GM12872 (cell line): ENCODE data around the gene EML2.
A peak's percentile ranks its signal among the peaks of the same experiment; 100 is the strongest.

ENCODE experiments used
- CTCF ChIP-seq: IDR thresholded peaks from 3 replicates; pipeline ENCODE4 v1.5.1; 2011; ENCODE audit warnings: low read depth, mild to moderate bottlenecking, low read length, moderate library complexity; ENCODE audit not compliant: insufficient read depth

The EML2 gene

GRCh38 chr19:45574526-45574925, 64.7 kb downstream of the EML2 start:
- no peak for TF ChIP-seq CTCF

GRCh38 chr19:45571457-45572220, 67.6 kb downstream of the EML2 start:
- no peak for TF ChIP-seq CTCF

GRCh38 chr19:45569619-45570421, 69.4 kb downstream of the EML2 start:
- TF ChIP-seq CTCF: peak; percentile 91

- TF ChIP-seq CTCF: no peak
Measured at GRCh38 chr19:45568732-45569131, 70.5 kb downstream of the EML2 start.

GRCh38 chr19:45567609-45568008, 71.6 kb downstream of the EML2 start:
- TF ChIP-seq CTCF: no peak

GRCh38 chr19:45564131-45564780, 74.9 kb downstream of the EML2 start:
- TF ChIP-seq CTCF: no peak

GRCh38 chr19:45560686-45561085, 78.5 kb downstream of the EML2 start:
- no peak for TF ChIP-seq CTCF
